ENCODE results near the gene PFKFB3. TPM values are rescaled to one million over a fixed set of nuclear protein-coding genes. Genes with fewer than 3 reads are reported as not detected.

The PFKFB3 gene
- total RNA-seq, 1 donor from 2014 or later = 52.4 TPM

DNA sequence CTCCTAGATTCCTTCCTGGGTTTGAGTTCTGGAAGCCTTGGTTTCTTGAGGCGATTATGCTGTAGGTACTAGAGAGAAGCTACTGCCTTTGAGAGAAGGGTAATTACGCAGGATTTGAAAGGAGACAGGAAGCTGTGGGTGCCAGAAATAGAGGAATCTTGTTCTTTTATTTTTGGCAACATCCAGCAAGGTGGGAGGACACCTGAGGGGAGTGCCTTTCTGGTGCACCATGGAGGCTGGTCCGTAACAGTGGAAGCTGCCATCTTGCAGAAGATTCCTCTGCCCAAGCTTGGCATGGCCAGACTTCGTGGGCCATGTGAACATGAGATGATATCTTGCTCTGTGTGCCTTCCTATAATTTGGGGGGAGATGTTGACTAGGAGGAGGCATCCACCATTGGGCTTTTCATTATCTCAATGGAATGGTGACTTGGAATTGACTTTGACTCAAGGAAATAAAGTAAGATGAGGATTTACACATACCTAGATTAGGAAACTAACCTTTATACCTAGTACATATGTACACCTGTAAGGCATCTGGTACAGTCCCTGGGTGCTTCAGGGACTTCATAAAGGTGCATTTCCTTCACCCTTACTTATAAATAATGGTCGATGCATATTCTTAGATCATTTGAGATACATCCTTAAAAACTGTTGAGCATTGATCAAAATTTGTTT, 98.2 kb downstream of the PFKFB3 start:
- no peak overlapping the region for H3K27ac ChIP-seq (ENCODE audit: low read depth, low read length)
- no peaks in the 10 kb centered on the region for H4K20me1 ChIP-seq (ENCODE audit: insufficient read depth, low read length)
- Mint-ChIP-seq H3K27me3 (ENCODE audit: low read depth, unreplicated experiment) (no peaks in the 10 kb centered on the region), H3K4me1 (ENCODE audit: low read depth, unreplicated experiment) (peaks cover 9% of the 10 kb centered on the region), H3K9me3 (ENCODE audit: unreplicated experiment) (no peaks in the 10 kb centered on the region), H3K4me3 (ENCODE audit: unreplicated experiment) (no peak overlapping the region), H3K36me3 (ENCODE audit: low read depth, unreplicated experiment) (peaks cover 2% of the 10 kb centered on the region), H3K27ac (ENCODE audit: unreplicated experiment) (no peak overlapping the region)
- DNase-seq (ENCODE audit: low read depth) (no peak), FAIRE-seq (no peak)
- no peak overlapping the region for H2AFZ ChIP-seq (ENCODE audit: low read depth, low read length)
- H3K4me2 ChIP-seq (ENCODE audit: low read length) = peak overlapping the region; percentile 7
- H3K4me1 ChIP-seq (ENCODE audit: insufficient read depth, low read length) = peaks cover 5% of the 10 kb centered on the region
- no peaks in the 10 kb centered on the region for H3K36me3 ChIP-seq (ENCODE audit: insufficient read depth, low read length)
- H3K9me3 ChIP-seq (ENCODE audit: insufficient read depth, low read depth, low read length) = no peaks in the 10 kb centered on the region
- H3K27me3 ChIP-seq (ENCODE audit: insufficient read depth, low read length) = no peaks in the 10 kb centered on the region
- no peaks in the 10 kb centered on the region for H3K79me2 ChIP-seq (ENCODE audit: insufficient read depth, low read length)
- no peak overlapping the region for H3K4me3 ChIP-seq (ENCODE audit: insufficient read depth, low read depth, low read length)
- TF ChIP-seq, protein P1, sequence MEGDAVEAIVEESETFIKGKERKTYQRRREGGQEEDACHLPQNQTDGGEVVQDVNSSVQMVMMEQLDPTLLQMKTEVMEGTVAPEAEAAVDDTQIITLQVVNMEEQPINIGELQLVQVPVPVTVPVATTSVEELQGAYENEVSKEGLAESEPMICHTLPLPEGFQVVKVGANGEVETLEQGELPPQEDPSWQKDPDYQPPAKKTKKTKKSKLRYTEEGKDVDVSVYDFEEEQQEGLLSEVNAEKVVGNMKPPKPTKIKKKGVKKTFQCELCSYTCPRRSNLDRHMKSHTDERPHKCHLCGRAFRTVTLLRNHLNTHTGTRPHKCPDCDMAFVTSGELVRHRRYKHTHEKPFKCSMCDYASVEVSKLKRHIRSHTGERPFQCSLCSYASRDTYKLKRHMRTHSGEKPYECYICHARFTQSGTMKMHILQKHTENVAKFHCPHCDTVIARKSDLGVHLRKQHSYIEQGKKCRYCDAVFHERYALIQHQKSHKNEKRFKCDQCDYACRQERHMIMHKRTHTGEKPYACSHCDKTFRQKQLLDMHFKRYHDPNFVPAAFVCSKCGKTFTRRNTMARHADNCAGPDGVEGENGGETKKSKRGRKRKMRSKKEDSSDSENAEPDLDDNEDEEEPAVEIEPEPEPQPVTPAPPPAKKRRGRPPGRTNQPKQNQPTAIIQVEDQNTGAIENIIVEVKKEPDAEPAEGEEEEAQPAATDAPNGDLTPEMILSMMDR (IDR thresholded peaks at IDR 0.05; ENCODE audit: insufficient read depth, low read depth, low read length) = no peak
- TF ChIP-seq EZH2 (IDR thresholded peaks at IDR 0.05; ENCODE audit: insufficient read depth, low read length) = no peak
- no peak overlapping the region for H3K9ac ChIP-seq (ENCODE audit: low read length)

DNA sequence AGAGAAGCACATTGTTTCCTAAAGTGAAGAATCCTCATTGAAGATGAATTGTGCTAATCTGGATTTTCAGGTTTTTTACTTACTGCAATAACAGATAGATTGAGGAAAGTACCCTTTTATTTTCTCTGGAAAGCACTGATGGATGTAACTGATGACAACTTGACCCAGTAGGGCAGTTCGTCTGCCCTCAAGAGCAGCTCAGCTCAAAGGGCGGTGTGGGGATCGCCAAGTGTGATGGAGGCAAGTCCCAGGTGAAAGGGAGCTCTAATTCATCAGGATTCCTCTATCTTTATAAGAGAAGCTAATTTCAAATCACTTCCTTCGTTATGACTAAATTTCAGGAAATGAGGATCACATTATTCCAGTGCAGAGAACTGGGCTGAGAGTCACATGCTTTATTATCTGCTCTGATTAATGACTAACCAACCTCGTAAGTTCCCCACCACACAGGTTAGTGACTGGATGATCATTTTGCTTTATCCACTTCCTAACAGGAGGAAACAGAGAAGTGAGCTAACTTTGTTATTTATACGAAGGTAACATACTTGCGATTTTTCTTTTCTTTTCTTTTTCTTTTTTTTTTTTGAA, 98.8 kb downstream of the PFKFB3 start:
- no peaks in the 10 kb centered on the region for H3K9me3 ChIP-seq (ENCODE audit: insufficient read depth, low read depth, low read length)
- no peaks in the 10 kb centered on the region for H3K27me3 ChIP-seq (ENCODE audit: insufficient read depth, low read length)
- no peak overlapping the region for H2AFZ ChIP-seq (ENCODE audit: low read depth, low read length)
- H3K4me1 Mint-ChIP-seq (ENCODE audit: low read depth, unreplicated experiment) = peaks cover 9% of the 10 kb centered on the region
- DNase-seq (ENCODE audit: low read depth) (peak; percentile 21), FAIRE-seq (no peak)
- TF ChIP-seq, protein P1 (IDR thresholded peaks at IDR 0.05; ENCODE audit: insufficient read depth, low read depth, low read length) = no peak
- no peak for TF ChIP-seq EZH2 (IDR thresholded peaks at IDR 0.05; ENCODE audit: insufficient read depth, low read length)
- H3K36me3 Mint-ChIP-seq (ENCODE audit: low read depth, unreplicated experiment) = peaks cover 2% of the 10 kb centered on the region
- H3K36me3 ChIP-seq (ENCODE audit: insufficient read depth, low read length) = no peaks in the 10 kb centered on the region
- no peaks in the 10 kb centered on the region for H3K79me2 ChIP-seq (ENCODE audit: insufficient read depth, low read length)
- no peak overlapping the region for H3K27ac ChIP-seq (ENCODE audit: low read depth, low read length)
- no peak overlapping the region for H3K4me3 Mint-ChIP-seq (ENCODE audit: unreplicated experiment)
- H3K4me2 ChIP-seq (ENCODE audit: low read length) = no peak overlapping the region
- no peaks in the 10 kb centered on the region for H4K20me1 ChIP-seq (ENCODE audit: insufficient read depth, low read length)
- H3K9me3 Mint-ChIP-seq (ENCODE audit: unreplicated experiment) = no peaks in the 10 kb centered on the region
- H3K9ac ChIP-seq (ENCODE audit: low read length) = no peak overlapping the region
- H3K27me3 Mint-ChIP-seq (ENCODE audit: low read depth, unreplicated experiment) = no peaks in the 10 kb centered on the region
- H3K27ac Mint-ChIP-seq (ENCODE audit: unreplicated experiment) = no peak overlapping the region
- H3K4me1 ChIP-seq (ENCODE audit: insufficient read depth, low read length) = peaks cover 5% of the 10 kb centered on the region
- no peak overlapping the region for H3K4me3 ChIP-seq (ENCODE audit: insufficient read depth, low read depth, low read length)

Other genes with a start within 250 kb of the PFKFB3 start
- 2.9 and 3.1 TPM in 2 replicates for gene IL15RA, start 225.4 kb upstream of the PFKFB3 start, total RNA-seq
- gene IL2RA, start 140.6 kb upstream of the PFKFB3 start, total RNA-seq = not detected in 2 replicates
- 69.7 and 71.3 TPM in 2 replicates for gene RBM17, start 113.9 kb upstream of the PFKFB3 start, total RNA-seq

All from astrocyte (in vitro differentiated cells and primary cell).